NK-92 (cell line): Measurements from ENCODE around the gene MRPL9.

ENCODE experiments used
- DNase-seq: peaks from one replicate; lab custom pipeline; 2025; ENCODE audit not compliant: unreplicated experiment; lab: John Stamatoyannopoulos, UW

The MRPL9 gene

DNA sequence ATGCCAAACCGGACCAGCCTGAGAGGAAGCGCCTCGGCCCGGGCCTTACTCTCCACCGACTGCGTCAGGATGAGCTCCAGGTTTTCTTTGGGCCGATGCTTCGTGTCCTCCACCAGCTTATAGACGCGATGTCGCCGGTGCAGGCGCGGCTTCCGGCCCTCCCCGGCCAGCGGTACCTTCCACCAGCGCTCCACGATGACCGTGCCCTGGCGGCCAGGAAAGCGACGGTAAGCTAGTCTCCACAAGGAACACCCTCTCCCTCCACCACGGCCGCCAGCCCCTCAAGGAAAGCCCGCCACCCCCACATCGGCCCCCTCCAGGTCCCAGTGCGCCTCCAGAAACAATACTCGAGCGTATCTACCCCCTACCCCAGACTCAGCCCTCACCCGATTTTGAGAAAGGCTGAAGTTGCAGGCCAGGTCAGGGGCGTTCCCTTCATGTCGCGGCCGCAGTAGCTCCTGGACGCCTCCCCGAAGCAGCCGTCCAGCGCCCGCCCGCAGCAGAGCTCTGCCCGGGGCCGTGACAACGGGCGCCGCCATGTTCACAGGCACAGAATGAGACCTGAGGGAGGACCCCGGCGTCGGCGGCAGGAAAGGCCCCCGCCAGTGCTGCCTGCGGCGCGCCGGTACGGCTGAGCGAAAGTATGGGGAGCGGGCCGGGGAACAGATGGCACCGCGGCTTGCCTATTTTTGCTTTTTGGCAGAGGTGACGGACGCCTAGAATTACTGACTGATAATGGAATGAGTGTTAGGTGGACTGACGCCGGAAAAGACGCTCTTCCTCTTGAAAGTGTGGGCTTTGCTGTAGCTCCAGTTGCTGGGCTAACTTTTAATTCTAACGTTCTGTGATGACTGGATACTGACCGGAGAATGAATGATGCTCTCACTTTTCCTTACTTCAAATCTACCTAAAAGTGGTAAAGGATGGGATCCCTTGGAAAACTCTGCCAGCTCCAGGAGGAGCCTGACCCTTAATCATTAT is at the start of gene MRPL9:
Gene MRPL9, minus strand, starts transcription at position 556 of the 981 bp plus-strand sequence. Its CDS starts 17 bp downstream, at position 539.
- no peak for DNase-seq

- DNase-seq, result no peak
Observed at GRCh38 chr1:151811181-151811580, 47.9 kb upstream of the MRPL9 start.

DNA sequence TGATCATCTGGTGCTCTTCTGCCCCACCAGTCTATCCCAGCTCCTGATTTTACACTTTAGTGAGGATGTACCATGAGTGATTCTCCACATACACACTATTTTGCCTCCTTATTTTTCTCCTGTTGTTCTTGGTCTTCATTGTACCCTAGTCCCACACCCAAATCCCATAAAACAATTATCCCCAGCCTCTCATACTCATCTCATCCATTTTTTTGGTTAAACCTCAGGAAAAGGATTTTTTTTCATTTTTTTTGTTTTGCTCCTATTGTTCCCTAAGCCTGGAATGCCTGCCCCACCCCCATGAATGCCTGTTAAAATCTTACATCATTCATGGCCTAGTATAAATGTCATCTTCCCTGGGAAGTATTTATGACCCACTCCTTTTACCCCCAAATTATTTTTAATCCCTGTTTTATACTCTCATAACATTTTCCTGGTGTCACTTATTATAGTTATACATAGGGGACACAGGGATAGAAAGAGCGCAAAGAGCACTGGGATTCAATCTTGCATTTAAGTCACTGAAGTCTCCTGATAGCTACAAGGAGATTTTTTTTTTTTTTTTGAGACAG is 46.8 kb upstream of the MRPL9 start:
- DNase-seq, result no peak

- no peak for DNase-seq
Observed at GRCh38 chr1:151809290-151809984, 46.1 kb upstream of the MRPL9 start.

DNA sequence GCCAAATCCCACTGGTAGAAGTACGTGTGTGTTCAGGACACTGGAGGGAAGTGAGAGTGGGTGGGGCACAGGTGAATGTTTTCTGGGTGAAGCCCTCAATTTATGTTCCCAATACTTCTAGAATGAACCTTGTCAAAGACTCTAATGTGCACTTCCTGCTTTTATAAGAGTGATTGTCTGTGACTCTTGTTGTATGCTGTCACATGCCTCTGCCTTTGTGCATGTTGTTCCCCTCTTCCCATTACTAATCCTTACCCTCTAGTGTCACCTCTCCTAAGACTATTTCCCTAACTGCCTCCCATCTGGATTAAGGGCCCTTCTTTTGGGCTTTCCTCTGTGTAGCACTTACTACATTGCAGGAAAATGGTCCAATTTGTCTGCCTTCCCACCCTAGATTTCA is 44.5 kb upstream of the MRPL9 start:
- DNase-seq, result no peak

- no peak for DNase-seq
Observed at GRCh38 chr1:151807131-151807530, 43.8 kb upstream of the MRPL9 start.

DNA sequence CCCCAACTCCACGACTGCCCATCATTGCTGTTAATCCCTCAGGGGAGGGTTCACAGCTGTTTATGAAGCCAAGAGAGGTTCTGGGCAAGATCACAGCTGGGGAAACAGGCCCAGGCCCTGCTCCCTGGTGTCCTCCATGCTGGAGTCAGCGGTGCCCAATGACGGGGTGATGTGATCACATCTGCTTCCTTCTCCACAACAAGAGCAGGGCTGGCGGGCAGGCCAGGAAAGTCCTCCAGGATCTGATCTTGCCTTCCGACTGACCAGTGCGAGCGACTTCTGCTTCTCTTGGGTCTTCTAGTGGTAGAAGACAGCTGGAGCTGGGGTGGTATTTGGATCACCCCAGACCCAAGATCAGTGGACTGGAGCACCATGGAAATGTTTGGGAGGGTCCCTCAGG is 42.9 kb upstream of the MRPL9 start:
- no peak for DNase-seq

- DNase-seq, result no peak
Observed at GRCh38 chr1:151805066-151805820, 41.9 kb upstream of the MRPL9 start, which contains the start of gene LINGO4. LINGO4 (minus strand) TSS chr1:151805419; CDS start chr1:151802704, 2,715 bp downstream.

GRCh38 chr1:151803915-151804314 is 40.6 kb upstream of the MRPL9 start:
- DNase-seq, result no peak

DNA sequence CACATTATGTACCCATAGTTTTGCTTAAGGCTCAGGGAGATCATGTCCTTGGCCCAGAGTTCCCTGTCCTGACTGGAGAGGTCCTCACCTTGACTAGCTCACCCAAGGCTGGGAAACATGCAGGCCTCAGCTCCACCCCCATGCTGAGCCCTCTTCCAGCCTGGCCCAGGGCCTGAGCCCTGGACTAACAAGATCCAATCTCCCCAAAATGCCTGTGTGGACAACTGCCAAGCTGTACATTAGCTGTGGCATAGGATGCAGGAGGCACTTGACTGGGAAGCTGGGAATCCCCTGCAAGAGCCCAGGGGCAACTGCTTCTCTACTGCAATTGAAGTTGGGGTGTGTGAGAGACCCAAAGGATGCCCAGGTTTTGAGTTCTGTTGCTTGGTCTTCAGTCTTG is 39.9 kb upstream of the MRPL9 start:
- DNase-seq, result no peak

- DNase-seq, result no peak
Observed at GRCh38 chr1:151802372-151802771, 39.1 kb upstream of the MRPL9 start.

- DNase-seq, result no peak
Observed at GRCh38 chr1:151801846-151802245, 38.5 kb upstream of the MRPL9 start.

- DNase-seq, result no peak
Observed at GRCh38 chr1:151801310-151801820, 38.1 kb upstream of the MRPL9 start.

DNA sequence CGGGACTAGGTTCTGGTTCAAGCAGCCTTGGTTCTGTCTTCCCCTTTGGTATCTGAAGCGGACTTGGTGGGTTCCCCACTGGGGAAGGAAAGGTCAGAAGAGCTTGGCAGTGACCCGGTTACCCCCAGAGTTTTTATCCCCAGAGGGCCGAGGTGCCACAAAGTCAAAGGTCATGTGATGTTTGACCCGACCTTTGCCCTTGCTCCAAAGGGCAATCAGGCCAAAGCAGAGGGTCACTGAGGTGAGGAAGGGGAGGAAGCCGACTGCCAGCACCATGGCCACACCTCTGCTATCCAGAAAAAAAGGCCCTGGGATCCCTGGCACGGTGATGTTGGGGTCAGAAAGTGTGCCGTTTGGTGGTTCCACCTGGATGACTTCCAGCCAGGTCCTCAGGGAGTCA is 37.5 kb upstream of the MRPL9 start:
- DNase-seq, result no peak

GRCh38 chr1:151799179-151800022 is 36.1 kb upstream of the MRPL9 start:
- DNase-seq, result no peak

DNA sequence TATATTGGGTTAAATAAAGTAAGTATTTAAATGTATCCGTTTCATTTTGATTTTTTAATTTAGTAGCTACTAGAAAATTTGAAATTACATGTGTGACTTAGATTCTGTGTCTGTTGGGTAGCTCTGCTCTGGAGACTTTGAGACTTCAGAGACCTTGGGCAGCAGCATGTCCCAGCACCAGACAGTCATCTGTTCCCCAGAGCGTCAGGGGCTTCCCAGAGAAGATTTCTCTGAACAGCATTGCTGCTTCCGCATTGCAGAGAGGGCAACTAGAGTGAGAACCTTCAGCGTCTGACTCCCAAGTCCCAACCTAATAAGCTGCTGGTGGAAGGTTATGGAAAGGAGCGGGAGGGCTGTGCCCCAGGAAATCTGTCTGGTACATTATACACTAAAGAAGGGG is 35.3 kb upstream of the MRPL9 start:
- no peak for DNase-seq

GRCh38 chr1:151790940-151791651 is 27.8 kb upstream of the MRPL9 start:
- DNase-seq, result no peak

DNA sequence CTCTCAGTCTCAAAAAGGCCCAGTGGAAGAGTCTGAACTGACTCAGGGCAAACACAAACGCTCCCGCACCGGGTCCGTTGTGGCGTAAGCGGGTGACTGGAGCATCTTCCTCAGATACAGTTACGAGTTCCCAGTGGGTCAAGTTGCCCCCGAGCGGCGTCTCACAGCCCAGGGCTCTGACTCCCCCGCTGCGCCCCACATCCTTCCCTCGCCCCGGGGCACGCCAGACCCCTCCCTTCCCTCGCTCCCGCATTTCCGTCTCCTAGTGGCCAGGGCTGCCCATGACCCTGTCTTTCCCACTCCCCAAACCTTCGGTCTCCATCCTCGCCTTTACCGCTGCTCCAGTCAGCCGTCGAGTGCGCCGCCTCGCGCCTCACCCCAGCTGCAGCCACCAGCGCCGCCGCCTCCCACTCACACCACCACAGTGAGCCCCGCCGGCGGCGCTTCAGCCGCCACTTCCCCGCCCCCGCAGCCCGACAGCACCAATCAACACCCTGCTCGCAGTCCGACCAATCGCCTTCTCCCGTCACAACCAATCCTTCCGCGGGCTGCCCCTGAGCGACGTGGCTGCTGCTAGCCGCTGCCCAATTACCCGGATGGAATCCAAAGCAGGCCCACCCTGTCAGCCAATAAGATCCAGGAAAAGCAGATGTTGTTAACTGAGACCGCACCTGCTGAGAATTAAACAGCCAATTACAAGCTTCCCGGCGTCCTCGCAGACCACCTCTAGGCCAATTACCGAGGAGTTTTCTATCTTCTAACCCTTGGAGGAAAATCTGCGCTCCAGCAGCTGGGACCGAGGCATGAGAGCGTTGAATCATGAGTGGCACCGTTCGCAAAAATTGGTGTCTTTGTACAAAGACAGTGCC is 27.0 kb upstream of the MRPL9 start, which contains the start of gene TDRKH:
Gene TDRKH, minus strand, starts transcription at position 430 of the 869 bp plus-strand sequence. CDS start 7,478 bp downstream, outside the sequence.
- DNase-seq, result peak; percentile 86
